Keratinocyte (primary cell): ENCODE results near the gene NUP43. TPM values are rescaled to one million over a fixed set of nuclear protein-coding genes. Genes with fewer than 3 reads are reported as not detected.

ENCODE experiments used
- DNase-seq: peaks from one replicate; pipeline ENCODE4 v3.0.0-alpha.2; 2011; ENCODE audit warnings: low read depth, missing footprints, low spot score
- FAIRE-seq: peaks from 2 replicates; lab custom pipeline; 2011; peaks lifted over from hg19 to GRCh38; lab: Jason Lieb, UNC
- H2AFZ ChIP-seq: 2 replicates; pipeline ENCODE4 v1.6.0; 2012; ENCODE audit warnings: low read length, control low read depth, inconsistent platforms; ENCODE audit not compliant: control insufficient read depth
- H3K27ac ChIP-seq: 2 replicates; pipeline ENCODE4 v1.5.1; 2011; ENCODE audit warnings: low read length; ENCODE audit not compliant: control insufficient read depth, insufficient read depth
- H3K27me3 ChIP-seq: 3 replicates; pipeline ENCODE4 v1.6.0; 2011; ENCODE audit warnings: low read length; ENCODE audit not compliant: control insufficient read depth, insufficient read depth; ENCODE audit errors: extremely low read depth
- H3K36me3 ChIP-seq, 2 experiments: 2 replicates in 1 of 2; 3 replicates in 1 of 2; pipeline ENCODE4 v1.5.1; 2011; ENCODE audit warnings: low read length in 2 of 2, mild to moderate bottlenecking in 1 of 2; ENCODE audit not compliant: control insufficient read depth in 2 of 2, insufficient read depth in 2 of 2; ENCODE audit errors: extremely low read depth in 1 of 2
- H3K4me1 ChIP-seq: 3 replicates; pipeline ENCODE4 v1.5.1; 2011; ENCODE audit warnings: low read length; ENCODE audit not compliant: control insufficient read depth, insufficient read depth; ENCODE audit errors: extremely low read depth
- H3K4me2 ChIP-seq: 3 replicates; pipeline ENCODE4 v1.6.0; 2011; ENCODE audit warnings: low read depth, low read length; ENCODE audit not compliant: control insufficient read depth, insufficient read depth; ENCODE audit errors: extremely low read depth
- H3K4me3 ChIP-seq, 3 experiments: fragments of 200-600 bp in 1 of 3; sonication (generic) in 1 of 3; 2 replicates in 2 of 3; 3 replicates in 1 of 3; pipeline ENCODE4 v1.5.1; 2011 to 2016; ENCODE audit warnings: low read length in 3 of 3, mild to moderate bottlenecking in 3 of 3, control low read depth in 2 of 3, inconsistent platforms in 1 of 3, low read depth in 1 of 3, mixed read lengths in 1 of 3, mixed run types in 1 of 3, moderate library complexity in 1 of 3; ENCODE audit not compliant: control insufficient read depth in 2 of 3, insufficient read depth in 2 of 3; ENCODE audit errors: extremely low read depth in 1 of 3
- H3K79me2 ChIP-seq: 2 replicates; pipeline ENCODE4 v1.6.0; 2012; ENCODE audit warnings: low read length; ENCODE audit not compliant: control insufficient read depth, insufficient read depth
- H3K9ac ChIP-seq: 3 replicates; pipeline ENCODE4 v1.6.0; 2011; ENCODE audit warnings: low read length; ENCODE audit not compliant: control insufficient read depth, insufficient read depth; ENCODE audit errors: extremely low read depth
- H3K9me1 ChIP-seq: 3 replicates; pipeline ENCODE4 v1.6.0; 2011; ENCODE audit warnings: low read length; ENCODE audit not compliant: control insufficient read depth, insufficient read depth; ENCODE audit errors: extremely low read depth
- H3K9me3 ChIP-seq: 2 replicates; pipeline ENCODE4 v1.5.1; 2012; ENCODE audit warnings: low read depth, low read length; ENCODE audit not compliant: control insufficient read depth
- H4K20me1 ChIP-seq: 3 replicates; pipeline ENCODE4 v1.6.0; 2011; ENCODE audit warnings: low read length; ENCODE audit not compliant: control insufficient read depth, insufficient read depth; ENCODE audit errors: extremely low read depth
- CTCF ChIP-seq, 3 experiments: IDR thresholded peaks in 1 of 3; conservative IDR thresholded peaks in 1 of 3; optimal IDR thresholded peaks in 1 of 3; 2 replicates in 2 of 3; 3 replicates in 1 of 3; pipeline versions ENCODE3 to v1.5.1; 2011; ENCODE audit warnings: low read length in 3 of 3, mild to moderate bottlenecking in 3 of 3, moderate library complexity in 2 of 3, control low read depth in 1 of 3, inconsistent platforms in 1 of 3; ENCODE audit not compliant: insufficient read depth in 2 of 3; ENCODE audit errors: extremely low read depth in 1 of 3
- EZH2 ChIP-seq: IDR thresholded peaks from one replicate; pipeline ENCODE4 v1.6.1; 2012; ENCODE audit warnings: inconsistent platforms, mild to moderate bottlenecking, low read length, moderate library complexity
- dilution Hi-C: fragments of 300-500 bp; cut with MboI; formaldehyde crosslinking; loops from one replicate; pipeline ENCODE4 v1.7.0; 2020; ENCODE audit warnings: low sequenced_read_pairs; ENCODE audit not compliant: extremely low pct_ligation_motif_present
- polyA plus RNA-seq, 5 experiments: library from polyadenylated mRNA; depleted of rRNA in 3 of 5; stranded (reverse) in 3 of 5; stranded (forward) in 1 of 5; unstranded in 1 of 5; fragments of >200 nt; gene quantifications; 1 replicate in 1 of 5; 2 replicates in 3 of 5; 3 replicates in 1 of 5; pipeline versions ENCODE4 v1.2.1 to v1.2.3, GENCODE V29; 2011 to 2012; ENCODE audit warnings: missing spikeins in 2 of 5, low read depth in 1 of 5, low replicate concordance in 1 of 5

NUP43 gene
- polyA plus RNA-seq, 1 donor (not counting 4 experiments of a cell fraction or from before 2014, with no cell fraction given), result 33.8 TPM

- Histone ChIP-seq H4K20me1 (no peaks in the 10 kb centered on the region), H3K79me2 (peaks cover 68% of the 10 kb centered on the region), H3K9me3 (no peaks in the 10 kb centered on the region), H3K27ac (no peak overlapping the region), H3K4me1 (peaks cover 5% of the 10 kb centered on the region), H3K36me3 (no peaks in the 10 kb centered on the region), H3K9ac (no peak overlapping the region), H2AFZ (no peak overlapping the region), H3K4me2 (peak overlapping the region; percentile 91), H3K4me3 (peak overlapping the region in 2 of 3 experiments; percentile 89 to 99), H3K27me3 (no peaks in the 10 kb centered on the region), H3K9me1 (no peaks in the 10 kb centered on the region)
- TF ChIP-seq CTCF (optimal IDR thresholded peaks at IDR 0.05 in 1 of 3, IDR thresholded peaks at IDR 0.05 in 1 of 3, conservative IDR thresholded peaks at IDR 0.05 in 1 of 3; ENCODE audit: extremely low read depth in 1 of 3, insufficient read depth in 2 of 3, low read length in 3 of 3) (no peak), EZH2 (no peak)
- FAIRE-seq (no peak), DNase-seq (no peak)
- dilution Hi-C loops, result no loop called here
Observed at GRCh38 chr6:149751239-149751638, 4.9 kb upstream of the NUP43 start.

- Histone ChIP-seq H3K79me2 (peaks cover 68% of the 10 kb centered on the region), H3K27me3 (no peaks in the 10 kb centered on the region), H3K9me3 (no peaks in the 10 kb centered on the region), H3K27ac (peak overlapping the region; percentile 82), H3K36me3 (no peaks in the 10 kb centered on the region), H3K9me1 (no peaks in the 10 kb centered on the region), H2AFZ (peak overlapping the region; percentile 99), H3K4me3 (peak overlapping the region; percentile 87 to 99 (median 89)), H3K4me2 (peak overlapping the region; percentile 91), H4K20me1 (no peaks in the 10 kb centered on the region), H3K9ac (peak overlapping the region; percentile 94), H3K4me1 (peaks cover 5% of the 10 kb centered on the region)
- dilution Hi-C loops, result no loop called here
- FAIRE-seq, result no peak
- TF ChIP-seq EZH2, result no peak
- no peak for TF ChIP-seq CTCF (optimal IDR thresholded peaks at IDR 0.05 in 1 of 3, IDR thresholded peaks at IDR 0.05 in 1 of 3, conservative IDR thresholded peaks at IDR 0.05 in 1 of 3; ENCODE audit: extremely low read depth in 1 of 3, insufficient read depth in 2 of 3, low read length in 3 of 3)
- no peak for DNase-seq
Observed at GRCh38 chr6:149750136-149750609, 3.8 kb upstream of the NUP43 start.
